Nephron progenitor cell (in vitro differentiated cells): ENCODE measurements around the gene TLX2.

Source experiments
- DNase-seq: peaks from one replicate; pipeline ENCODE4 v3.0.0; 2021
- H3K27ac Mint-ChIP-seq: 2 replicates; pipeline ENCODE4 v1.8.0; 2021; ENCODE audit warnings: mild to moderate bottlenecking, moderate library complexity, mixed read lengths
- H3K27me3 Mint-ChIP-seq: 2 replicates; pipeline ENCODE4 v1.8.0; 2021; ENCODE audit warnings: mild to moderate bottlenecking, low read depth, mixed read lengths; ENCODE audit not compliant: poor library complexity
- H3K36me3 Mint-ChIP-seq: 2 replicates; pipeline ENCODE4 v1.8.0; 2021; ENCODE audit warnings: low read depth, mixed read lengths
- H3K4me1 Mint-ChIP-seq: 2 replicates; pipeline ENCODE4 v1.8.0; 2021; ENCODE audit warnings: mixed read lengths
- H3K4me3 Mint-ChIP-seq: 2 replicates; pipeline ENCODE4 v1.8.0; 2021; ENCODE audit warnings: mild to moderate bottlenecking, moderate library complexity, mixed read lengths
- H3K9me3 Mint-ChIP-seq: 2 replicates; pipeline ENCODE4 v1.8.0; 2021; ENCODE audit warnings: mild to moderate bottlenecking, moderate library complexity, mixed read lengths
- TF ChIP-seq, protein P1 (sequence below): fragments of 200-600 bp; sonication (generic); IDR thresholded peaks from 2 replicates; pipeline ENCODE4 v1.5.0; 2021; ENCODE audit warnings: antibody characterized with exemption

The TLX2 gene

DNA sequence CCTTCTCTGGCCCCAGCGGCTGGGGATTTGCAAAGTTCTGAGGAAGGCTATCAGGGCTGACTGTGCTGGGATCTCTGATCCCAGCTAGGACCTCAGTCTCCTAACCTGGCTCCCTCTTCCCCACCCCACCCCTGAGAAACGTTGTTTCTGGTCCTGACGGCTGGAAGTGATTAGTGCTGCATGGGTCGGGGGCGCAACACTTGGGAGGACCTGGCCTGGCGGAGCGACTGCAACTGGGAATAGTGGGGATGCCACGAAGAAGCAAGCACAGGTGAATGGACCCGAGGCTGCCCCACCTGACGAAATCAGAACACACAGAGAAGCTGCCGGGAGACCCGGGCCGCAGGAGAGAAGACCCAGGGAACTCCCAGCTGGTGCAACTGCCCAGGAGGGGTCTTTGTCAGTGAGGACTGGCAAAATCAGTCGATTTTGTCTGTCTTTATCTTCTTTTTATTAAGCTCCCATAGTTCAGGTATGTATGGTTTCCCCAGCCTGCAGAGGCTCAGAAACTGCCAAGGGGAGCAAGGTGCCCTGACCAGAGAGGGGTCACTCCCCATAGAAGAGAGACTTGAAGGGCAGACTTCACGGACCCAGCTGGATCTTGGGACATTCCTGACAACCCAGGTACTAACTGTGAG, 14.2 kb upstream of the TLX2 start:
- H3K4me3 Mint-ChIP-seq = peak overlapping the region; percentile 89
- H3K27me3 Mint-ChIP-seq = peaks cover 100% of the 10 kb centered on the region
- TF ChIP-seq, protein P1, sequence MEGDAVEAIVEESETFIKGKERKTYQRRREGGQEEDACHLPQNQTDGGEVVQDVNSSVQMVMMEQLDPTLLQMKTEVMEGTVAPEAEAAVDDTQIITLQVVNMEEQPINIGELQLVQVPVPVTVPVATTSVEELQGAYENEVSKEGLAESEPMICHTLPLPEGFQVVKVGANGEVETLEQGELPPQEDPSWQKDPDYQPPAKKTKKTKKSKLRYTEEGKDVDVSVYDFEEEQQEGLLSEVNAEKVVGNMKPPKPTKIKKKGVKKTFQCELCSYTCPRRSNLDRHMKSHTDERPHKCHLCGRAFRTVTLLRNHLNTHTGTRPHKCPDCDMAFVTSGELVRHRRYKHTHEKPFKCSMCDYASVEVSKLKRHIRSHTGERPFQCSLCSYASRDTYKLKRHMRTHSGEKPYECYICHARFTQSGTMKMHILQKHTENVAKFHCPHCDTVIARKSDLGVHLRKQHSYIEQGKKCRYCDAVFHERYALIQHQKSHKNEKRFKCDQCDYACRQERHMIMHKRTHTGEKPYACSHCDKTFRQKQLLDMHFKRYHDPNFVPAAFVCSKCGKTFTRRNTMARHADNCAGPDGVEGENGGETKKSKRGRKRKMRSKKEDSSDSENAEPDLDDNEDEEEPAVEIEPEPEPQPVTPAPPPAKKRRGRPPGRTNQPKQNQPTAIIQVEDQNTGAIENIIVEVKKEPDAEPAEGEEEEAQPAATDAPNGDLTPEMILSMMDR = no peak
- H3K27ac Mint-ChIP-seq = no peak overlapping the region
- H3K36me3 Mint-ChIP-seq = peaks cover 20% of the 10 kb centered on the region
- peaks cover 71% of the 10 kb centered on the region for H3K4me1 Mint-ChIP-seq
- no peaks in the 10 kb centered on the region for H3K9me3 Mint-ChIP-seq
- DNase-seq = no peak

DNA sequence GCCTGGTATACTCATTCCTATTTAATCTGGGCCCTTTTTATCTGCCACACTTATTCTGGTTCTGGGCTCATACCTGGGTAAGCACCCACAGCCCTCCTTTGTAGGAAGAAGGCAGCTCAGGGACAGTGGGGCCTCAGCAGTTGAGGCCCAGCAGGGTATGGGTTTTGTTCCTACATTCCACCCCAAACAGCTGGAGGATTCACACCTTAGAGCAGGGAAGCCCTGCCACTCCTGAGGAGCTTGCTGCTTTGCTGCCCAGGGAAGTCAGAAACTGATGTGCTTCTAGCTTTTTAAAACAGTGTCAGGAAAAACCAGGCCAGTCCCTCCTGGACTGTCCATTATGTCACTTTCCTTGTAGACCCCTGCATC, 13.7 kb upstream of the TLX2 start:
- TF ChIP-seq, protein P1 = no peak
- H3K36me3 Mint-ChIP-seq = peaks cover 25% of the 10 kb centered on the region
- no peaks in the 10 kb centered on the region for H3K9me3 Mint-ChIP-seq
- peak overlapping the region; percentile 89 for H3K4me3 Mint-ChIP-seq
- peaks cover 76% of the 10 kb centered on the region for H3K4me1 Mint-ChIP-seq
- no peak for DNase-seq
- H3K27me3 Mint-ChIP-seq = peaks cover 100% of the 10 kb centered on the region
- H3K27ac Mint-ChIP-seq = no peak overlapping the region

DNA sequence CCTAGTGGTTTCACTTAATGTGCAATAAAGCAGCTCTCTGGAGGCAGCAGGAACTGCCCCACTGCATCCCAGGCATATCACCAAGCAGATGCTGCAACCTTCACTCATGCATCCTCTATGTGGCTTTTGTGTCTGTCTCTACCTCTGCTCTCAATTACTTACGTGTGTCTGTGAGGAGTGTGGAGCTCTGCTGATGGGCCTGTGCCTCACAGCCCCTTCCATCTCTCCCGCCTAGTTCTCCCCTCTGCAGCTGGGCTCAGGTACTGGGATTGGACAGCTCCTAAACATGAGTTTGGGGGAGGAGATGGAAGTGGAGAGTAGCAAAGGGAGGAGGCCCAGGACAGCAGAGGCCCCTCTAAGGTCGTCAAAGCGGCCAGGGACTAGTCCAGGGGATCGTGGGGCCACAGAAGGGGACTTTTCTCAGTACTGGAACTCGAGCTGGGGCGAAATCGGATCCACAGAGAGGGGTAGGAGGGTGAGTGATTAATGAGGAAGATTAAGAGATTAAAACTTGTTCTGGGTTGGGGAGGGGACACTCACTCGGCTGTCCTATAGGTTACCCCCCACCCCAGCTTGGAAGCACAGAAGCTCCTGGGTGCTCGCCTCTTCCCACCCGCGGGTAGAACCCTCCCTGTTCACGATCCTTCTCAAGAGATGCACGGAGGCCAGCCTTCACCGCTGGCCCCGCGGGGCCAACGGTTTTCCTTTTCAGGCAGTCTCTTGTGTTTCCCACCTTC, 12.7 kb upstream of the TLX2 start:
- peaks cover 100% of the 10 kb centered on the region for H3K27me3 Mint-ChIP-seq
- peak overlapping the region; percentile 89 for H3K4me3 Mint-ChIP-seq
- peak; percentile 38 for DNase-seq
- peaks cover 25% of the 10 kb centered on the region for H3K36me3 Mint-ChIP-seq
- peak overlapping the region; percentile 77 for H3K27ac Mint-ChIP-seq
- no peaks in the 10 kb centered on the region for H3K9me3 Mint-ChIP-seq
- TF ChIP-seq, protein P1 = no peak
- H3K4me1 Mint-ChIP-seq = peaks cover 83% of the 10 kb centered on the region

DNA sequence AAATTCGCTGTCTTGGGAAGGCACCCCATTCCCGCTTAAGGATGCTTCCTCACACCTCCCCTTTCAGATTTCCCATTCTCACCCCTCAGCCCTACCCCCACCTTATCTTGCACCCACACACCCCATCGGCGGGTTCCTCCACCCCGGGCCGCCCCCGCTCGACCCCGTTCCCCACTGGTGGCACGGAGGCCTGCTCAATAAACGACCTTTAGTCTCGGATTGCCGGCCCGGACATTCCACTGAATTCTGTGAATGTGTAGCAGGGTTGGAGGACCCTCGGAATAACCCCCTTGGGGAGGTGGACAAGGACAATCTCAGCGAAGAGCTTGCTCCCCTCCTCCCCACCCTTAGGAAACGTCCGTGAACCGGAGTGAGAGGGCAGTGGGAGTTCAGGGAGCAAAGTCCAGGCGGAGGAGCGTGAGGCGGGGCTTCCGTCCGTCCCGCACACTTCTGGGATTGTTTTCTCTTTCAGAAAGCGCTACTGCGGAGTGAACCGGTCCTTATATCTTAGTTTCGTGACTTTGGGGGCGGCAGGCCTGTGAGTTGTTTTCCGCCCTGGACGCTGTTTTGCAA, 12.0 kb upstream of the TLX2 start:
- Mint-ChIP-seq H3K4me3 (peak overlapping the region; percentile 89), H3K27me3 (peaks cover 100% of the 10 kb centered on the region), H3K9me3 (no peaks in the 10 kb centered on the region), H3K27ac (peak overlapping the region; percentile 61), H3K36me3 (peaks cover 30% of the 10 kb centered on the region), H3K4me1 (peaks cover 90% of the 10 kb centered on the region)
- TF ChIP-seq, protein P1 = no peak
- peak; percentile 45 for DNase-seq

DNA sequence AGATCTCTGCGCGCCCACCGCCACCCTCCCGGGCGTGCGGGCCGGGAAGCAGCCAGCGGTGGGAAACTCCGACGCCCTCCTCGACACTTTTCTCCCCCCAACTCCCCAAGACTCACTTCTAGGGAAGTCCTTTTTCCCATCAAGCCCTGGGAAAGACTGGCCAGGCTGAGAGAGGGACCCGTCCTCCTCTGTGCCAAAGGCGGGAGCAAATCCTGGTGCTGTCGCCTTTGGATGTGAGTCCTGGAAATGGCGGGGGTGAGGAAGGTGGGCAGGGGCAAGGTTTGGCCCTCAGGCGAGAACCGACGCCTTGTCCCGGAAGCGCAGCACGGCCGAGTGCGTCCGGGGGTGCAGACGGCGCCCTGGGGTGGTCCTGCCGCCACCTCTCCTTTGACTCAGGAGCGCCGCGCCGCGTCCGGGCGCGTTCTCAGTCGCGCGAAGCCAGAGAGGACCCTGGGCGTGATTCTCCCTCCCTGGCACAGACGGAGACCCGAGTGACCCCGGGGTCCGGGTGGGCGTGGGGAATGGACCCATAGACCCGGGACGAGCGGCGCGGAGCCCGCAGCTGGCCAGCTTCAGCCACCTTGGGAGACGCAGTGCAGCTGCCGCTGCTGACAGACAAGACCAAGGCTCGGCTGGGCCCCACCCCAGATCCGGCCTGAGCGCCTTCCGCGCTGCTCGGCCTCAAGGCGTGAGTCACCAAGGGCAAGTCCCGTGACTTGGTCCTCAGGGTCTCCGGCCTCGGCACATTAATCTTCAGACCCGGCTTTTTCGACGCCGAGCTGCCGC, 11.3 kb upstream of the TLX2 start:
- Mint-ChIP-seq H3K4me3 (peak overlapping the region; percentile 89), H3K27me3 (peaks cover 100% of the 10 kb centered on the region), H3K9me3 (no peaks in the 10 kb centered on the region), H3K4me1 (peaks cover 87% of the 10 kb centered on the region), H3K36me3 (peaks cover 30% of the 10 kb centered on the region), H3K27ac (no peak overlapping the region)
- peak; percentile 64 for DNase-seq
- TF ChIP-seq, protein P1 = no peak
